IMR-90 (cell line): ENCODE data around the gene LSG1. TPM values are rescaled to one million over a fixed set of nuclear protein-coding genes. Genes with fewer than 3 reads are reported as not detected.

Experiments
- ATAC-seq: fragments of 200-7000 bp; cut with Tn5 transposase; 2 replicates; pipeline ENCODE4 v1.9.1; 2020; ENCODE audit warnings: low read depth, mild to moderate bottlenecking, moderate library complexity
- BruUV-seq: library from RNA; stranded (reverse); fragments of 400-500 nt; replicated peaks from 2 replicates; lab custom pipeline; 2021; lab: Mats Ljungman, UMichigan
- CTCF ChIA-PET: fragments of 300-600 bp; formaldehyde crosslinking; extraction: SDS; loops from one replicate; lab custom pipeline; 2021; ENCODE audit warnings: antibody characterized with exemption; lab: Yijun Ruan, JAX
- POLR2A ChIA-PET: fragments of 300-600 bp; sonication (Branson Sonifier 250); formaldehyde crosslinking; loops from one replicate; lab custom pipeline; 2022; ENCODE audit warnings: antibody characterized with exemption; ENCODE audit not compliant: unreplicated experiment; lab: Charles Lee
- DNase-seq: peaks from one replicate; pipeline ENCODE4 v3.0.0; 2013
- H2AFZ ChIP-seq: replicated peaks from 2 replicates; pipeline ENCODE3; 2013; ENCODE audit warnings: low read length, mild to moderate bottlenecking; ENCODE audit not compliant: poor library complexity
- H2AK5ac ChIP-seq: 2 replicates; pipeline ENCODE4 v1.6.1; 2013; ENCODE audit warnings: low read depth, low read length, inconsistent platforms
- H2AK9ac ChIP-seq: replicated peaks from 2 replicates; pipeline ENCODE3; 2013; ENCODE audit warnings: mild to moderate bottlenecking, low read depth, low read length, moderate library complexity; ENCODE audit not compliant: poor library complexity
- H2BK120ac ChIP-seq: 2 replicates; pipeline ENCODE4 v1.6.1; 2013; ENCODE audit warnings: low read depth, low read length, inconsistent platforms
- H2BK15ac ChIP-seq: 3 replicates; pipeline ENCODE4 v1.6.1; 2013; ENCODE audit warnings: low read depth, low read length, inconsistent platforms
- H2BK20ac ChIP-seq: 2 replicates; pipeline ENCODE4 v1.6.1; 2013; ENCODE audit warnings: low read depth, mild to moderate bottlenecking, inconsistent platforms, low read length, moderate library complexity
- H2BK5ac ChIP-seq: 2 replicates; pipeline ENCODE4 v1.6.1; 2013; ENCODE audit warnings: mild to moderate bottlenecking, low read depth, low read length, inconsistent platforms; ENCODE audit not compliant: poor library complexity, severe bottlenecking
- H3K14ac ChIP-seq: replicated peaks from 2 replicates; pipeline ENCODE4 v1.6.1; 2013; ENCODE audit warnings: low read depth, low read length, inconsistent platforms
- H3K18ac ChIP-seq: 2 replicates; pipeline ENCODE4 v1.6.1; 2013; ENCODE audit warnings: low read depth, low read length, control low read depth
- H3K23ac ChIP-seq: 2 replicates; pipeline ENCODE4 v1.6.1; 2013; ENCODE audit warnings: low read depth, low read length, inconsistent platforms
- H3K27ac ChIP-seq: 2 replicates; pipeline ENCODE4 v1.5.1; 2013; ENCODE audit warnings: mild to moderate bottlenecking, control low read depth, low read length; ENCODE audit not compliant: insufficient read depth
- H3K27me3 ChIP-seq: 2 replicates; pipeline ENCODE4 v1.6.1; 2013; ENCODE audit warnings: low read length; ENCODE audit not compliant: control insufficient read depth, insufficient read depth
- H3K36me3 ChIP-seq: 2 replicates; pipeline ENCODE4 v1.6.1; 2013; ENCODE audit warnings: low read length, mixed read lengths; ENCODE audit not compliant: control insufficient read depth, insufficient read depth
- H3K4ac ChIP-seq: 2 replicates; pipeline ENCODE4 v1.6.1; 2013; ENCODE audit warnings: low read depth, low read length, inconsistent platforms
- H3K4me1 ChIP-seq: 2 replicates; pipeline ENCODE4 v1.6.1; 2013; ENCODE audit warnings: low read length, mixed read lengths; ENCODE audit not compliant: control insufficient read depth, insufficient read depth
- H3K4me2 ChIP-seq: 2 replicates; pipeline ENCODE4 v1.6.1; 2013; ENCODE audit warnings: low read depth, mild to moderate bottlenecking, control low read depth, low read length, moderate library complexity
- H3K4me3 ChIP-seq: 2 replicates; pipeline ENCODE4 v1.5.1; 2013; ENCODE audit warnings: low read depth, mild to moderate bottlenecking, control low read depth, low read length, moderate library complexity; ENCODE audit not compliant: insufficient read depth
- H3K56ac ChIP-seq: 2 replicates; pipeline ENCODE4 v1.6.1; 2013; ENCODE audit warnings: low read length, inconsistent platforms; ENCODE audit not compliant: insufficient read depth; ENCODE audit errors: extremely low read depth
- H3K79me1 ChIP-seq, 2 experiments: 2 replicates each; pipeline ENCODE4 v1.6.1; 2013; ENCODE audit warnings: low read length in 2 of 2, inconsistent platforms in 1 of 2, low read depth in 1 of 2
- H3K9ac ChIP-seq: 2 replicates; pipeline ENCODE4 v1.6.1; 2013; ENCODE audit warnings: low read depth, low read length, control low read depth
- H3K9me1 ChIP-seq: 2 replicates; pipeline ENCODE4 v1.6.1; 2013; ENCODE audit warnings: low read length, inconsistent platforms; ENCODE audit not compliant: insufficient read depth
- H3K9me3 ChIP-seq: 2 replicates; pipeline ENCODE4 v1.6.1; 2013; ENCODE audit warnings: low read length; ENCODE audit not compliant: control insufficient read depth, insufficient read depth
- H4K20me1 ChIP-seq: 2 replicates; pipeline ENCODE4 v1.6.1; 2013; ENCODE audit warnings: low read length, inconsistent platforms; ENCODE audit not compliant: insufficient read depth
- H4K5ac ChIP-seq: 2 replicates; pipeline ENCODE4 v1.6.1; 2013; ENCODE audit warnings: mild to moderate bottlenecking, low read depth, low read length, control low read depth
- H4K8ac ChIP-seq, 2 experiments: 2 replicates each; pipeline ENCODE4 v1.6.1; 2013; ENCODE audit warnings: low read depth in 2 of 2, low read length in 2 of 2, control low read depth in 1 of 2, inconsistent platforms in 1 of 2
- H4K91ac ChIP-seq: 2 replicates; pipeline ENCODE4 v1.6.1; 2013; ENCODE audit warnings: low read depth, low read length, inconsistent platforms; ENCODE audit not compliant: insufficient read depth
- BHLHE40 ChIP-seq: fragments of 150-350 bp; IDR thresholded peaks from 2 replicates; pipeline ENCODE4 v1.6.1; 2016; ENCODE audit warnings: mild to moderate bottlenecking, low read depth, low read length
- CEBPB ChIP-seq: IDR thresholded peaks from 2 replicates; pipeline ENCODE4 v1.6.1; 2012; ENCODE audit warnings: low read depth, low read length, improper control_type of control experiment
- FOS ChIP-seq: fragments of 150-350 bp; IDR thresholded peaks from 2 replicates; pipeline ENCODE4 v1.6.1; 2016; ENCODE audit warnings: low read depth, low read length
- MAFK ChIP-seq: IDR thresholded peaks from 2 replicates; pipeline ENCODE4 v1.6.1; 2012; ENCODE audit warnings: low read depth, low read length, improper control_type of control experiment
- MXI1 ChIP-seq: IDR thresholded peaks from 2 replicates; pipeline ENCODE4 v1.6.1; 2012; ENCODE audit warnings: low read depth, mild to moderate bottlenecking, low read length, moderate library complexity, borderline replicate concordance
- NFE2L2 ChIP-seq: fragments of 150-350 bp; IDR thresholded peaks from 2 replicates; pipeline ENCODE4 v1.6.1; 2016; ENCODE audit warnings: low read depth, mild to moderate bottlenecking, low read length
- POLR2A ChIP-seq: IDR thresholded peaks from 2 replicates; pipeline ENCODE4 v1.6.1; 2012; ENCODE audit warnings: mild to moderate bottlenecking, low read depth, low read length
- RAD21 ChIP-seq: IDR thresholded peaks from 2 replicates; pipeline ENCODE4 v1.6.1; 2012; ENCODE audit warnings: low read length, improper control_type of control experiment
- SMC3 ChIP-seq: fragments of 150-350 bp; IDR thresholded peaks from 2 replicates; pipeline ENCODE4 v1.6.1; 2016; ENCODE audit warnings: low read depth, mild to moderate bottlenecking, antibody characterized with exemption, low read length, moderate library complexity
- WGBS, 2 experiments: methylation state at CpG; one replicate each; pipeline versions ENCODE4 v1.1.5 to v1.1.7; 2013; ENCODE audit warnings: missing lambda C conversion rate in 2 of 2; ENCODE audit not compliant: insufficient read length in 1 of 2; ENCODE audit errors: extremely low coverage in 2 of 2; 5-methylcytosine and 5-hydroxymethylcytosine counted together
- dilution Hi-C: fragments of 300-500 bp; cut with HindIII; formaldehyde crosslinking; loops from one replicate; pipeline ENCODE4 v1.14.3; 2018; ENCODE audit warnings: low sequenced_read_pairs; ENCODE audit not compliant: unreplicated experiment
- in situ Hi-C: fragments of 300-500 bp; cut with MboI; formaldehyde crosslinking; loops from 3 replicates; pipeline ENCODE4 v1.14.3; 2019; ENCODE audit warnings: low sequenced_read_pairs, inconsistent platforms, mixed read lengths
- intact Hi-C: fragments of 100-400 bp; cut with micrococcal nuclease; formaldehyde crosslinking; loops from 2 replicates; pipeline ENCODE4 v1.10.0; 2022
- polyA plus RNA-seq, 3 experiments: library from polyadenylated mRNA; depleted of rRNA; stranded (reverse); fragments of >200 nt; gene quantifications; 2 replicates each; pipeline ENCODE4 v1.2.3, GENCODE V29; 2012; ENCODE audit warnings: low replicate concordance in 1 of 3
- total RNA-seq: library from RNA; depleted of rRNA; stranded (reverse); fragments of >200 nt; gene quantifications from 2 replicates; pipeline ENCODE4 v1.2.3, GENCODE V29; 2012
- TF ChIP-seq, protein P1 (sequence below): fragments of 150-350 bp; IDR thresholded peaks from 2 replicates; pipeline ENCODE4 v1.6.1; 2017; ENCODE audit warnings: mild to moderate bottlenecking, antibody characterized with exemption, low read length, low read depth
- TF ChIP-seq, protein P2 (sequence below): conservative IDR thresholded peaks from 2 replicates; pipeline ENCODE4 v1.5.1; 2012; ENCODE audit warnings: mild to moderate bottlenecking, low read depth, low read length, improper control_type of control experiment

Gene LSG1
- total and polyA plus RNA-seq, 2 of the 4 experiments (the other 2 are of a cell fraction), result 26.8 to 45.2 TPM

DNA sequence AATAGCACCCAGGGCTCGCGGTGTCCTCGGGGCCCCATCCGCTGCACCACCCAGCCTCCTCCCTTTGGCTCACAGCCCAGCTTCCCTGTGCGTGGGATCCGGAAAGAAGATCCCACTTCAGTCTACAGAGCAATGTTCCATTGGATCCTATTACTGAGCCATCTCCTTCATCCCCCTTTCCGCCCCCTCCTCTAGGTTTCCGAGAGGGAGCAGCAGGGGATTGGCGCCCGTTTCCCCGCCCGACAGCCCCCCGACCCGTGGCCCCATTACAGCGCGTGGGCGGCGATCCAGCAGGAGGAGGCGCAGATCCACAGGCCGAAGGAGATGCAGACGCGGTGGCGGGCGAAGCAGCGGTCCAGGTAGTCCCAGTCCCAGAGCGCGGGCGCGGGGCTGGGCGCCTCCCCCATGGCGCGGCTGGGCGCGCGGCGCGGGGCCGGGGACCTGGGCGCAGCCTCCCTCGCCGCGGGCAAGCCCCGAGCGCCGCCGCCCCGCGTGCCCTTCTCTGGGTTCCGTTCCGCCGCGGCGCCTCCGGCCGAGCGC lies 39.1 kb downstream of the LSG1 start:
- in situ Hi-C loops, result no loop called here
- no TSS peak for BruUV-seq
- peak overlapping the region; percentile 2 to 50; a peak in 3 of 4 replicates for H4K8ac ChIP-seq
- no peak overlapping the region for H2BK20ac ChIP-seq
- no peak for TF ChIP-seq MAFK
- TF ChIP-seq FOS, result no peak
- TF ChIP-seq, protein P1, sequence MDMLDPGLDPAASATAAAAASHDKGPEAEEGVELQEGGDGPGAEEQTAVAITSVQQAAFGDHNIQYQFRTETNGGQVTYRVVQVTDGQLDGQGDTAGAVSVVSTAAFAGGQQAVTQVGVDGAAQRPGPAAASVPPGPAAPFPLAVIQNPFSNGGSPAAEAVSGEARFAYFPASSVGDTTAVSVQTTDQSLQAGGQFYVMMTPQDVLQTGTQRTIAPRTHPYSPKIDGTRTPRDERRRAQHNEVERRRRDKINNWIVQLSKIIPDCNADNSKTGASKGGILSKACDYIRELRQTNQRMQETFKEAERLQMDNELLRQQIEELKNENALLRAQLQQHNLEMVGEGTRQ, result no peak
- no peak for TF ChIP-seq MXI1
- TF ChIP-seq NFE2L2, result no peak
- no peak for TF ChIP-seq BHLHE40
- TF ChIP-seq SMC3, result no peak
- TF ChIP-seq CEBPB, result no peak
- TF ChIP-seq, protein P2, sequence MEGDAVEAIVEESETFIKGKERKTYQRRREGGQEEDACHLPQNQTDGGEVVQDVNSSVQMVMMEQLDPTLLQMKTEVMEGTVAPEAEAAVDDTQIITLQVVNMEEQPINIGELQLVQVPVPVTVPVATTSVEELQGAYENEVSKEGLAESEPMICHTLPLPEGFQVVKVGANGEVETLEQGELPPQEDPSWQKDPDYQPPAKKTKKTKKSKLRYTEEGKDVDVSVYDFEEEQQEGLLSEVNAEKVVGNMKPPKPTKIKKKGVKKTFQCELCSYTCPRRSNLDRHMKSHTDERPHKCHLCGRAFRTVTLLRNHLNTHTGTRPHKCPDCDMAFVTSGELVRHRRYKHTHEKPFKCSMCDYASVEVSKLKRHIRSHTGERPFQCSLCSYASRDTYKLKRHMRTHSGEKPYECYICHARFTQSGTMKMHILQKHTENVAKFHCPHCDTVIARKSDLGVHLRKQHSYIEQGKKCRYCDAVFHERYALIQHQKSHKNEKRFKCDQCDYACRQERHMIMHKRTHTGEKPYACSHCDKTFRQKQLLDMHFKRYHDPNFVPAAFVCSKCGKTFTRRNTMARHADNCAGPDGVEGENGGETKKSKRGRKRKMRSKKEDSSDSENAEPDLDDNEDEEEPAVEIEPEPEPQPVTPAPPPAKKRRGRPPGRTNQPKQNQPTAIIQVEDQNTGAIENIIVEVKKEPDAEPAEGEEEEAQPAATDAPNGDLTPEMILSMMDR, result no peak
- no peak for TF ChIP-seq POLR2A
- no peak for TF ChIP-seq RAD21
- H2BK15ac ChIP-seq, result no peak overlapping the region; the same call in 2 of the 3 replicates
- peak overlapping the region; percentile 64 for H3K27ac ChIP-seq
- peak overlapping the region; percentile 81 for H3K14ac ChIP-seq
- peak overlapping the region; percentile 75 for H3K4me3 ChIP-seq
- H2AK9ac ChIP-seq, result peak overlapping the region; percentile 91
- dilution Hi-C loops, result no loop called here
- peaks cover 3% of the 10 kb centered on the region for H3K4me1 ChIP-seq
- peak overlapping the region; percentile 71 for H3K9ac ChIP-seq
- H3K56ac ChIP-seq, result no peak overlapping the region; the same call in 1 of the 2 replicates
- H2BK5ac ChIP-seq, result peak overlapping the region; percentile 62
- ATAC-seq (peak; percentile 62), DNase-seq (peak; percentile 38)
- ChIA-PET CTCF (interaction anchor here (0.6 to 1.0 kb wide), 2 partner anchors 206 to 226 kb away, joined by 3 read pairs; no protein-coding TSS in a partner anchor), POLR2A (no interaction called here)
- no peak overlapping the region; the same call in 1 of the 2 replicates for H4K91ac ChIP-seq
- peaks cover 18% of the 10 kb centered on the region; the same call in 1 of the 2 replicates for H3K36me3 ChIP-seq
- peak overlapping the region; percentile 81 for H3K4me2 ChIP-seq
- no peaks in the 10 kb centered on the region for H3K27me3 ChIP-seq
- peak overlapping the region; percentile 21; the same call in 1 of the 2 replicates for H3K18ac ChIP-seq
- H3K9me3 ChIP-seq, result no peaks in the 10 kb centered on the region; the same call in 1 of the 2 replicates
- H2AK5ac ChIP-seq, result peak overlapping the region; percentile 68
- peaks cover 11% of the 10 kb centered on the region for H3K9me1 ChIP-seq
- no peaks in the 10 kb centered on the region for H4K20me1 ChIP-seq
- 4% methylated on average over 9 of the region's 56 CpGs; no CpG with 5 or more reads in 1 of the 2 experiments for WGBS, 2 experiments
- H2AFZ ChIP-seq, result peak overlapping the region; percentile 93
- intact Hi-C loops, result loop anchor here (1.0 kb wide), 1 partner anchor 299 kb away; no protein-coding TSS in a partner anchor
- peaks cover 20 to 44% of the 10 kb centered on the region in 2 experiments for H3K79me1 ChIP-seq
- H4K5ac ChIP-seq, result peak overlapping the region; percentile 7; the same call in 1 of the 2 replicates
- peak overlapping the region; percentile 36 for H3K23ac ChIP-seq
- 0 out of 2 replicates have a peak overlapping the region, but pooled peaks have one; percentile 7 for H2BK120ac ChIP-seq
- H3K4ac ChIP-seq, result peak overlapping the region; percentile 75
